ENCODE measurements around the gene LEMD3.

DNA sequence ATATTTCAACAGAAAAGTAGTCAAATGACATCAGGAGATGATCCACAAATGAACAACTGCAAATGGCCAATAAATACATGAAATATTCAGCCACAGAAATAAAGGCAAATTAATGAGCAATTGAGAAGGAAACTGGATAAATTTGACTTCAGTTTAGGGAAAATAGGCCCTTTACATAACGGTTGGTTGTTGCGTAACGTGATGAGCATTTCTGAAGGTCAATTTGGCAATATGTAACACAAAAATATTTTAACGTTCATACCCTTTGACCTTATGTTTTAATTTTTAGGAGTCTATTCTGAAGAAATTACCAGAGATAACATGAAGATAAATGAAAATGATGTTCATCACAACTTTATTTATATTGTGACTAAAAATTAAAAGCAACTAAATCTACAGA is 94.4 kb downstream of the LEMD3 start:
- TF ChIP-seq, protein P1, sequence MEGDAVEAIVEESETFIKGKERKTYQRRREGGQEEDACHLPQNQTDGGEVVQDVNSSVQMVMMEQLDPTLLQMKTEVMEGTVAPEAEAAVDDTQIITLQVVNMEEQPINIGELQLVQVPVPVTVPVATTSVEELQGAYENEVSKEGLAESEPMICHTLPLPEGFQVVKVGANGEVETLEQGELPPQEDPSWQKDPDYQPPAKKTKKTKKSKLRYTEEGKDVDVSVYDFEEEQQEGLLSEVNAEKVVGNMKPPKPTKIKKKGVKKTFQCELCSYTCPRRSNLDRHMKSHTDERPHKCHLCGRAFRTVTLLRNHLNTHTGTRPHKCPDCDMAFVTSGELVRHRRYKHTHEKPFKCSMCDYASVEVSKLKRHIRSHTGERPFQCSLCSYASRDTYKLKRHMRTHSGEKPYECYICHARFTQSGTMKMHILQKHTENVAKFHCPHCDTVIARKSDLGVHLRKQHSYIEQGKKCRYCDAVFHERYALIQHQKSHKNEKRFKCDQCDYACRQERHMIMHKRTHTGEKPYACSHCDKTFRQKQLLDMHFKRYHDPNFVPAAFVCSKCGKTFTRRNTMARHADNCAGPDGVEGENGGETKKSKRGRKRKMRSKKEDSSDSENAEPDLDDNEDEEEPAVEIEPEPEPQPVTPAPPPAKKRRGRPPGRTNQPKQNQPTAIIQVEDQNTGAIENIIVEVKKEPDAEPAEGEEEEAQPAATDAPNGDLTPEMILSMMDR (IDR thresholded peaks at IDR 0.05; ENCODE audit: poor library complexity, severe bottlenecking): no peak
- TF ChIP-seq EZH2 (IDR thresholded peaks at IDR 0.05; ENCODE audit: borderline replicate concordance, insufficient read depth, low read length, poor library complexity, severe bottlenecking) (no peak), SMC3 (conservative IDR thresholded peaks at IDR 0.05; ENCODE audit: poor library complexity) (no peak), POLR2AphosphoS5 (IDR thresholded peaks at IDR 0.05) (no peak), EP300 (conservative IDR thresholded peaks at IDR 0.05; ENCODE audit: poor library complexity, severe bottlenecking) (no peak), TAF1 (IDR thresholded peaks at IDR 0.05; ENCODE audit: low read depth) (no peak), RAD21 (conservative IDR thresholded peaks at IDR 0.05) (no peak), MXI1 (conservative IDR thresholded peaks at IDR 0.05; ENCODE audit: poor library complexity, severe bottlenecking) (no peak)
- TF ChIP-seq, protein P2, sequence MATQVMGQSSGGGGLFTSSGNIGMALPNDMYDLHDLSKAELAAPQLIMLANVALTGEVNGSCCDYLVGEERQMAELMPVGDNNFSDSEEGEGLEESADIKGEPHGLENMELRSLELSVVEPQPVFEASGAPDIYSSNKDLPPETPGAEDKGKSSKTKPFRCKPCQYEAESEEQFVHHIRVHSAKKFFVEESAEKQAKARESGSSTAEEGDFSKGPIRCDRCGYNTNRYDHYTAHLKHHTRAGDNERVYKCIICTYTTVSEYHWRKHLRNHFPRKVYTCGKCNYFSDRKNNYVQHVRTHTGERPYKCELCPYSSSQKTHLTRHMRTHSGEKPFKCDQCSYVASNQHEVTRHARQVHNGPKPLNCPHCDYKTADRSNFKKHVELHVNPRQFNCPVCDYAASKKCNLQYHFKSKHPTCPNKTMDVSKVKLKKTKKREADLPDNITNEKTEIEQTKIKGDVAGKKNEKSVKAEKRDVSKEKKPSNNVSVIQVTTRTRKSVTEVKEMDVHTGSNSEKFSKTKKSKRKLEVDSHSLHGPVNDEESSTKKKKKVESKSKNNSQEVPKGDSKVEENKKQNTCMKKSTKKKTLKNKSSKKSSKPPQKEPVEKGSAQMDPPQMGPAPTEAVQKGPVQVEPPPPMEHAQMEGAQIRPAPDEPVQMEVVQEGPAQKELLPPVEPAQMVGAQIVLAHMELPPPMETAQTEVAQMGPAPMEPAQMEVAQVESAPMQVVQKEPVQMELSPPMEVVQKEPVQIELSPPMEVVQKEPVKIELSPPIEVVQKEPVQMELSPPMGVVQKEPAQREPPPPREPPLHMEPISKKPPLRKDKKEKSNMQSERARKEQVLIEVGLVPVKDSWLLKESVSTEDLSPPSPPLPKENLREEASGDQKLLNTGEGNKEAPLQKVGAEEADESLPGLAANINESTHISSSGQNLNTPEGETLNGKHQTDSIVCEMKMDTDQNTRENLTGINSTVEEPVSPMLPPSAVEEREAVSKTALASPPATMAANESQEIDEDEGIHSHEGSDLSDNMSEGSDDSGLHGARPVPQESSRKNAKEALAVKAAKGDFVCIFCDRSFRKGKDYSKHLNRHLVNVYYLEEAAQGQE (IDR thresholded peaks at IDR 0.05; ENCODE audit: borderline replicate concordance): no peak
